ENCODE results near the gene XYLT1.

GRCh38 chr16:17368951-17369350 lies 101.8 kb downstream of the XYLT1 start:
- TF ChIP-seq EZH2 (IDR thresholded peaks at IDR 0.05; ENCODE audit: borderline replicate concordance, insufficient read depth, low read length, poor library complexity, severe bottlenecking) (no peak), CTCF (IDR thresholded peaks at IDR 0.05; ENCODE audit: poor library complexity, severe bottlenecking) (no peak)
